Astrocyte (in vitro differentiated cells and primary cell): ENCODE measurements around the gene CACNA1H.
"Not testable (repeated sequence)": the region's sequence is repeated elsewhere in the genome, so short reads cannot be mapped to it uniquely, and the experiment has no call there.

Source experiments
- CTCF ChIP-seq: IDR thresholded peaks from 2 replicates; pipeline ENCODE4 v1.5.1; 2011; ENCODE audit warnings: low read depth, mild to moderate bottlenecking, inconsistent platforms, low read length, moderate library complexity; ENCODE audit not compliant: insufficient read depth
- EZH2 ChIP-seq: IDR thresholded peaks from 2 replicates; pipeline ENCODE4 v1.6.1; 2012; ENCODE audit warnings: mild to moderate bottlenecking, low read length, inconsistent platforms; ENCODE audit not compliant: insufficient read depth

GRCh38 chr16:1247903-1248537 is 95.1 kb downstream of the CACNA1H start:
- not testable (repeated sequence) for TF ChIP-seq EZH2, CTCF
